Natural killer cell (primary cell): Measurements from ENCODE around the gene MARK4. TPM values are rescaled to one million over a fixed set of nuclear protein-coding genes. Genes with fewer than 3 reads are reported as not detected.

Source experiments
- ATAC-seq, 3 donors: fragments of 150-1000 bp in 2 of 3; fragments of 200-7000 bp in 1 of 3; cut with Tn5 transposase; 1 replicate in 1 of 3; 2 replicates in 2 of 3; pipeline ENCODE4 v1.10.0; 2021; ENCODE audit warnings: mild to moderate bottlenecking in 2 of 3, moderate library complexity in 2 of 3
- DNase-seq, 2 donors: peaks; one replicate each; pipeline versions ENCODE4 v3.0.0 to v3.0.0-alpha.2; 2013 to 2021; ENCODE audit warnings: mixed read lengths in 1 of 2
- H3K27ac ChIP-seq: one replicate; pipeline ENCODE4 v1.5.1; 2013; ENCODE audit warnings: mild to moderate bottlenecking, low read length
- H3K27me3 ChIP-seq: one replicate; pipeline ENCODE4 v1.6.1; 2013; ENCODE audit warnings: low read length; ENCODE audit not compliant: control insufficient read depth, insufficient read depth
- H3K36me3 ChIP-seq: one replicate; pipeline ENCODE4 v1.6.1; 2013; ENCODE audit warnings: low read length; ENCODE audit not compliant: control insufficient read depth, insufficient read depth
- H3K4me1 ChIP-seq: one replicate; pipeline ENCODE4 v1.6.1; 2013; ENCODE audit warnings: low read length; ENCODE audit not compliant: control insufficient read depth, insufficient read depth
- H3K4me3 ChIP-seq: one replicate; pipeline ENCODE4 v1.5.1; 2013; ENCODE audit warnings: low read length
- H3K9me3 ChIP-seq: one replicate; pipeline ENCODE4 v1.6.1; 2013; ENCODE audit warnings: low read length; ENCODE audit not compliant: control insufficient read depth, insufficient read depth
- H3K27ac Mint-ChIP-seq, 2 donors: one replicate each; pipeline ENCODE4 v1.8.0; 2022; ENCODE audit warnings: mild to moderate bottlenecking in 2 of 2, mixed read lengths in 2 of 2, moderate library complexity in 1 of 2
- H3K27me3 Mint-ChIP-seq, 2 donors: one replicate each; pipeline ENCODE4 v1.8.0; 2022; ENCODE audit warnings: low read depth in 2 of 2, mixed read lengths in 2 of 2
- H3K36me3 Mint-ChIP-seq: one replicate; pipeline ENCODE4 v1.8.0; 2022; ENCODE audit warnings: mixed read lengths
- H3K4me1 Mint-ChIP-seq, 2 donors: one replicate each; pipeline ENCODE4 v1.8.0; 2022; ENCODE audit warnings: mixed read lengths in 2 of 2
- H3K4me3 Mint-ChIP-seq: one replicate; pipeline ENCODE4 v1.8.0; 2022; ENCODE audit warnings: mild to moderate bottlenecking, moderate library complexity, mixed read lengths
- H3K9me3 Mint-ChIP-seq, 2 donors: one replicate each; pipeline ENCODE4 v1.8.0; 2022; ENCODE audit warnings: mixed read lengths in 2 of 2
- WGBS: methylation state at CpG from one replicate; pipeline ENCODE4 v1.1.7; 2013; ENCODE audit warnings: missing lambda C conversion rate; ENCODE audit not compliant: insufficient coverage; 5-methylcytosine and 5-hydroxymethylcytosine counted together
- intact Hi-C: fragments of 100-400 bp; cut with micrococcal nuclease; formaldehyde crosslinking; loops from one replicate; pipeline ENCODE4 v1.14.2; 2022
- total RNA-seq, 4 donors: library from RNA; stranded (reverse); fragments of 120-200 nt in 1 of 4; gene quantifications; one replicate each; pipeline versions ENCODE4 v1.2.3 to v1.2.4, GENCODE V29; 2013 to 2022
- TF ChIP-seq, protein P1 (sequence below): fragments of 200-600 bp; IDR thresholded peaks from one replicate; pipeline ENCODE4 v1.8.0; 2022; ENCODE audit warnings: antibody characterized with exemption

Gene MARK4
- total RNA-seq, 3 donors from 2014 or later (not counting 1 experiment from before 2014, with no cell fraction given): 50.4 to 53.6 (median 51.4) TPM

- Histone ChIP-seq H3K4me1 (no peaks in the 10 kb centered on the region), H3K36me3 (peaks cover 11% of the 10 kb centered on the region), H3K9me3 (no peaks in the 10 kb centered on the region), H3K27me3 (peaks cover 3% of the 10 kb centered on the region), H3K4me3 (no peak overlapping the region), H3K27ac (no peak overlapping the region)
- ATAC-seq (no peak), DNase-seq (no peak)
- Mint-ChIP-seq H3K4me1 (peaks cover 0 to 5% of the 10 kb centered on the region in 2 donors), H3K36me3 (no peaks in the 10 kb centered on the region), H3K9me3 (no peaks in the 10 kb centered on the region), H3K4me3 (no peak overlapping the region), H3K27me3 (no peaks in the 10 kb centered on the region), H3K27ac (no peak overlapping the region)
- 96% methylated on average over 17 of the region's 17 CpGs for WGBS
- TF ChIP-seq, protein P1, sequence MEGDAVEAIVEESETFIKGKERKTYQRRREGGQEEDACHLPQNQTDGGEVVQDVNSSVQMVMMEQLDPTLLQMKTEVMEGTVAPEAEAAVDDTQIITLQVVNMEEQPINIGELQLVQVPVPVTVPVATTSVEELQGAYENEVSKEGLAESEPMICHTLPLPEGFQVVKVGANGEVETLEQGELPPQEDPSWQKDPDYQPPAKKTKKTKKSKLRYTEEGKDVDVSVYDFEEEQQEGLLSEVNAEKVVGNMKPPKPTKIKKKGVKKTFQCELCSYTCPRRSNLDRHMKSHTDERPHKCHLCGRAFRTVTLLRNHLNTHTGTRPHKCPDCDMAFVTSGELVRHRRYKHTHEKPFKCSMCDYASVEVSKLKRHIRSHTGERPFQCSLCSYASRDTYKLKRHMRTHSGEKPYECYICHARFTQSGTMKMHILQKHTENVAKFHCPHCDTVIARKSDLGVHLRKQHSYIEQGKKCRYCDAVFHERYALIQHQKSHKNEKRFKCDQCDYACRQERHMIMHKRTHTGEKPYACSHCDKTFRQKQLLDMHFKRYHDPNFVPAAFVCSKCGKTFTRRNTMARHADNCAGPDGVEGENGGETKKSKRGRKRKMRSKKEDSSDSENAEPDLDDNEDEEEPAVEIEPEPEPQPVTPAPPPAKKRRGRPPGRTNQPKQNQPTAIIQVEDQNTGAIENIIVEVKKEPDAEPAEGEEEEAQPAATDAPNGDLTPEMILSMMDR: no peak
- intact Hi-C loops: no loop called here
These were observed 99.5 kb downstream of the MARK4 start for GRCh38 chr19:45350477-45351058.

DNA sequence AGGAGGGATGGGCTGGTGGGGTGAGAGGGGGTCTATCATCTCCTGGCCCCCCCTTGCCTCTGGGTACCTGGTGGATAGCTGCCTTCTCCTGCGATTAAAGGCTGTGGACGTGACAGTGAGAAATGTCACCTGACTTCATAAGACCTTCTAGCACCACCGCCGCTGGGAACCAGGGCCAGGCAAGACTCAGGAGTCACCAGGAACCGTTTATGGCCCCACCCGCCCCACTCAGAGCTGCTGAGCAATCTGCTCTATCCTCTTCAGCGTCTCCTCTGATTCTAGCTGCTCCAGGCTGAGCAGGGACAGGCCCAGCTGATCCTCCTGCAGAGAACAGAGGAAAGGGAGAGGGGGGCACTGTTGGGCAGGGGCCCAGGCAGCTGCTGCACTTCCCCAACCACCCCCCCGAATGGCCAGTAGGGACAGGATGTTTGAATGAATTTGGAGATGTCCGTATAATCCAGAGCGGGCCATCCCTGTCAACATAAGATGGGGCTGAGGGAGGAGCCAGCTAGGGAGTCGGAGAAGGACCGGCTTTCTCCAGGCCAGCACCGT lies 100.4 kb downstream of the MARK4 start:
- no peak overlapping the region for H3K4me3 Mint-ChIP-seq

GRCh38 chr19:45352062-45352461 lies 101.0 kb downstream of the MARK4 start:
- Histone ChIP-seq H3K27me3 (no peaks in the 10 kb centered on the region), H3K9me3 (no peaks in the 10 kb centered on the region), H3K36me3 (peaks cover 11% of the 10 kb centered on the region), H3K4me1 (no peaks in the 10 kb centered on the region), H3K27ac (no peak overlapping the region), H3K4me3 (no peak overlapping the region)
- H3K9me3 Mint-ChIP-seq: no peaks in the 10 kb centered on the region
- DNase-seq (no peak), ATAC-seq (no peak)
- 86% methylated on average over 15 of the region's 15 CpGs for WGBS
- intact Hi-C loops: no loop called here
- TF ChIP-seq, protein P1: no peak
- no peak overlapping the region for H3K4me3 Mint-ChIP-seq
- H3K4me1 Mint-ChIP-seq: peaks cover 0 to 5% of the 10 kb centered on the region in 2 donors
- no peaks in the 10 kb centered on the region for H3K27me3 Mint-ChIP-seq
- no peak overlapping the region for H3K27ac Mint-ChIP-seq
- H3K36me3 Mint-ChIP-seq: no peaks in the 10 kb centered on the region

More for the DNA sequence above, 100.4 kb downstream of the MARK4 start:
- no peaks in the 10 kb centered on the region for H3K4me1 ChIP-seq
- no peak overlapping the region for H3K27ac ChIP-seq
- ATAC-seq (no peak), DNase-seq (no peak)
- Mint-ChIP-seq H3K27ac (no peak overlapping the region), H3K9me3 (no peaks in the 10 kb centered on the region), H3K27me3 (no peaks in the 10 kb centered on the region), H3K4me1 (peaks cover 0 to 5% of the 10 kb centered on the region in 2 donors), H3K36me3 (no peaks in the 10 kb centered on the region)
- no peak overlapping the region for H3K4me3 ChIP-seq
- 89% methylated on average over 13 of the region's 13 CpGs for WGBS
- no peaks in the 10 kb centered on the region for H3K27me3 ChIP-seq
- peaks cover 11% of the 10 kb centered on the region for H3K36me3 ChIP-seq
- no peaks in the 10 kb centered on the region for H3K9me3 ChIP-seq
- intact Hi-C loops: no loop called here
- TF ChIP-seq, protein P1: no peak

DNA sequence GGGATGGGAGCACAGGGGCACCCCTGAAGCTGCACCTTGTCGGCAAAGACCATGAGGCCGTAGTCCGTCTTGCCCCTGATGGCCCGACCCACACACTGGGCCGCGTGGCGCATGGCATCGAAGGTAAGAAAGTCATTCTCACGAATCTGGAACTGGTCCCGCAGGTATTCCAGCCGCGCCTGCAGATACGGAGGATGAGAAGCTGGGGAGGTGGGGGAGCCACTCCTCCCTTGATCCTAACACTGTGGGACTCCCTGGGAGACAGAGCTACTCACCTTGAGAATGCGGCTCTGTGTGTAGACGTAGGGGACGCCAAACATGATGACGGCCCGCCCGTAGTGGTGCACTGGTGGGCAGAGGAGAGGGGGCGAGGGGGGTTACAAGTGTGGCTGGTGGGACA lies 101.4 kb downstream of the MARK4 start:
- no peak for ATAC-seq
- H3K36me3 Mint-ChIP-seq: no peaks in the 10 kb centered on the region
- no peak overlapping the region for H3K4me3 Mint-ChIP-seq
- H3K9me3 ChIP-seq: no peaks in the 10 kb centered on the region
- no peaks in the 10 kb centered on the region for H3K4me1 ChIP-seq
- no peak for DNase-seq
- no peaks in the 10 kb centered on the region for H3K27me3 ChIP-seq
- no peaks in the 10 kb centered on the region for H3K27me3 Mint-ChIP-seq
- intact Hi-C loops: no loop called here
- TF ChIP-seq, protein P1: no peak
- no peak overlapping the region for H3K27ac ChIP-seq
- 96% methylated on average over 20 of the region's 20 CpGs for WGBS
- H3K27ac Mint-ChIP-seq: no peak overlapping the region
- H3K4me1 Mint-ChIP-seq: peaks cover 0 to 5% of the 10 kb centered on the region in 2 donors
- H3K36me3 ChIP-seq: peaks cover 11% of the 10 kb centered on the region
- no peaks in the 10 kb centered on the region for H3K9me3 Mint-ChIP-seq
- H3K4me3 ChIP-seq: no peak overlapping the region
